GM18499 (cell line): Measurements from ENCODE around the gene HES1.
A peak's percentile ranks its signal among the peaks of the same experiment; 100 is the strongest.
"Not testable (repeated sequence)": the region's sequence is repeated elsewhere in the genome, so short reads cannot be mapped to it uniquely, and the experiment has no call there.

Experiments used
- ATAC-seq: cut with Tn5 transposase; IDR thresholded peaks from one replicate; pipeline ENCODE4 v1.9.1; 2021; ENCODE audit warnings: moderate number of reproducible peaks; ENCODE audit not compliant: insufficient read depth, unreplicated experiment

HES1 gene

GRCh38 chr3:194124193-194124592 lies 11.8 kb upstream of the HES1 start:
- no peak for ATAC-seq

DNA sequence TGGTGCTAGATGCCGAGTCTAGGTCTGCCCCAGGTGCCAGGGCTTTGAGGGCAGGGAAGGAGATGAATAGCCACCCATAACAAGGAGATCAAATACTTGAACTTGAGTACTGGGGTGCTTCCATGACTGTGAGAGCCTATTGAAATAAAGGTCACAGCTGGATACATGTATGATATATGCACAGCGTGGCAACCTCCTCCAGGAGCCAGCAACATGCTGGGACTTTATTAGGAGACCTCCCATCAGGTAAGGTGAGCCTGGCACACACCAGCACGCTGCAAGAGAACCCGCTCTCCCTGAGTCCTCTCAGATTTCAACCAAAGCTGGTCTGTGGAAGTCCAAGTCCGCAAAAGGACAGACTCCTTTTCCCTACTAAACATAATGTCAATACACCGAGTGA lies 10.5 kb upstream of the HES1 start:
- ATAC-seq = no peak

GRCh38 chr3:194126790-194127189 lies 9.2 kb upstream of the HES1 start:
- ATAC-seq = no peak

GRCh38 chr3:194128202-194128918 lies 7.6 kb upstream of the HES1 start:
- no peak for ATAC-seq

GRCh38 chr3:194128919-194129295 lies 7.0 kb upstream of the HES1 start:
- not testable (repeated sequence) for ATAC-seq

DNA sequence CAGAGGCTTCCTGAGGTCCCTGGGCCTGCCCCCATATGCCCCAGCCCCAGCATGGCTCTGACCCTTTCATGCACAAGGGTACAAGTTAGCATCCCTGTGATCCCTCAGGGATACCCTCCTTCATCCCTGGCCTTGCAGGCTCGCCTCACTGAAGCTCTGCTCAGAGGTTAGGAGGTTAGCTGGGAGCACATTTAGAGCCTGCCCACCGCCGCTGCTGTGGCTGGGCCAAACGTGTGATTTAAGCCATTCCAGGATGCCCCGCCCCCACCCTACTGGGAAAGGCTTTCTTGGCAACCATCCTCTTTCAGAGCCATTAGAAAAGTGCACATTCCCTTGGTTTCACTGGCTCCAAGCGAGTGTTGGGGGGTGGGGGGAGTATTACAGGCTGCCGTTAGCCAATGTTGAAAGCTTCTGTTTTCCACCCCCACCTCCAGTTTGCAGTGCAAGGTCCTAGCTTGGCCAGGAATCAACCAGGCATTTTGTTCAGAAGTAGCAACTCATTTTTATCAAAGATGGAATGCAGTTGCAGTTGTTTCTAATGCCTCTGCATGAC lies 6.3 kb upstream of the HES1 start:
- ATAC-seq = no peak

DNA sequence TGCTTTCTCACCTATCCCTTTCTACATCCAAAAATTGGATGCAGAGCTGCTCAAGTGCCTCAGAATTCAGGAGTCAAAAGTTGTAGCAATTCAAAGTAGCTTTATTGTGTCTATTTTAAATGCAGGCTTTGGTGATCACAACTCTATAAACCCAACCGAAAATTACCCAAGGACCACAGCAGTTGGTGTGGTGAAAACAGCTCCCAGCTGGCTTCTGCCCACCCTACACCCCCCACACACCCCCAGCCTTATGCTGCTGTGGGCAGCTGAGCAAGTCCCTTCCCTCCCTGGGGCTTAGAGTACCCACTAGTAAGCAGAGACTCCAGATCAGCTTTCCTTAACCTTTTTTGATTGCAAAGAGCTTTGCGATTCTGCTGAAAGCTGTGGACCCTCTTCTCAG lies 5.8 kb upstream of the HES1 start:
- ATAC-seq = no peak

DNA sequence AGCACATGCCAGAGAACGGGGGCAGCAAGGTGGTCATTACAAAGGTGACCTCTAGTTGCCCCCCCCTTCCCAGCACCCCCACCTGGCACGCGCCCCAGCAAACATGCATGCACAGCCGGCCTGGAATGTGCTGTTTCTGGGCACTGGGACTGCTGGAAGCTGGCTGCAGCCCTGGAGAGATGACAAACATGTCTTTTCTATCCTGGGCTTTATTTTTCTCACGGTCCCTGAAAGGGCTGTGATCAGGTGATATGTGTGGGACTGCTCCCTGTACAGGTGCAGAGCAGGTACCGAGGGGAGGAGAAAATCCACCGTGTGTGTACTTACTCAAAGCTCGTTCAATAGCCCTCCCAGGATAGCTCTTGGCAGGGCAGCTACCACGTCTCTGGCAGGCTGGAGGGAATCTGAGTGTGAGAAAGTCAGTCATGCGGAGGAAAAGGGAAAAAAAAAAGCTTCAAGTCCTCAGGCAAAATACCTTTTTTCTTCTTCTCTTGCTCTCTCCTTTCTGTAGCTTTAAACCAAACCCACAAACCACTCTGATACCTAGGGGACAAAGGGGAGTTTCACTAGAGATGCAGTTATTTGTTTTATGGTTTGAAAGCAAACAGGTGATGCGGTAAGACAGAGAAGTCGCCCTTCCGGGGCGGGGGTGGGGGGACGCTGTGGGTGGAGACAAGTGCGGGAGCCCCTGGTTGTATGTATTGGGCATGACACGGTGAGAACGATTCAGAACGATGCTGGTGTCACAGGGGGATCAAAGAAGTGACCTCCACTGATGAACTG lies 5.0 kb upstream of the HES1 start:
- ATAC-seq = peak; percentile 58

DNA sequence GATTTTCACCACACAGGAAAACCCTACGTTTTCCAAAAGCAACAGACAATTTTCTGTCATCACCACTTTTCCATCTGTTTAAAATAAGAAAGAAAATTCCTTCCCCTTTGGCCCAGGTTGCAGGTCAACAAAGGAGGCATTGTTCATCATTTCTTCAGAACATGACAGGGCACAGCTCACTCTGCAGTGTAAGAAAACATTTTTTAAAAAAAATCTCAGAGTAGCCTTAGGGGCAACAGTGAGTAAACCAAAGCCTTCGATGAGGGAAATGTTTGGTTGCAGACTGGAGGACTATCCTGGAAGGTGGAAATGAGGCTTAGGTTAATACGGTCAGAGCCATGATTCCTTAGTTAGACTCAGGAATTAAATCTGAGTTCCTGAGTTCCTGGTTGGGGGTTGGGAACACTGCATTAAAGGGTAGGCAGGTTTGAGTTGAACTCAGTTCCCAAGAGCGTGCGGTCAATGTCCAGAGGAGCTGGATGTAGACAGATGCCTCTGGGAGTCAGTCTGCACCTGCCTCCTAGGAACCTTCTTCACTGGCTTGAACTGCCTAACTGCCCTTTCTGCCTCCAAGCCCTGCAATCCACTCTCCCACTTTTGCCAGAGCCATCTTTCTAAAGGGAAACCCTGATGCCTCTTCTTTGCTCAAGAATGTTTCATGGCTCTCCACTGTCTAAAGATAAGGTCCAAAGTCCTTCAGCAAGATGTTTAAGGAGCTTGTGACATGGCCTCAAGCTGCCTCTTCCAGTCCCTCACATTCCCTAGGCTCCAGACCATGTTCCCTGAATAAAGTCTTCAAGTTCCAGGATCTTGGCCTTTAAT lies 3.3 kb upstream of the HES1 start:
- ATAC-seq = no peak

DNA sequence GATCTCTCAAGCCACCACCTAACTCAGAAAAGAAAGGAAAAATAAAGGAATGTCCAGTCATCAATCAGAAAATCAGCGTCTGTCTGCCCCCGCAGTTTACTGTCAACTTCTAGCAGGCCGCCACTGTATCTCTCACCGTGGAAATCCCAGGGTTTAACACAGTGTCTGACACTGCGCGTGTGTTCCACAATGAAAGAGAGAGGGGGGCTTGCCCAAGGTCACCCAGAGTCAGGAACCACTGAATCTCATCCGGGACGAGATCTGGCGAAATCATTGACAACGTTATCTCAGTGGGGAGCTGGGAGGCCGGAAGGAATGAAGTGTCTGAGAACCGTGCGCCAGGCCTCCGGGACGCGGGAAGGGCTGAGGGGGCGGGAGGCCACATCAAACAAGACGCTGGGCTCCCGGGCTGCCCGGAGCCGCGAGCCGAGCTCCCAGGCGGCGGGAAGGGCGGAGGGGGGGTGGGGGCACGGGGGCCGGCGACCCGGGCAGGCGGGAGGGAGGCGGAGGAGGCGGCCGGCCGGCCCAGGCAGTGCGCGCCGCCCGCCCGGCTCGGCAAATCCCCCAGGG lies 2.2 kb upstream of the HES1 start:
- ATAC-seq = no peak

GRCh38 chr3:194134231-194134756 lies 1.7 kb upstream of the HES1 start:
- no peak for ATAC-seq

GRCh38 chr3:194134757-194135515 lies 1.0 kb upstream of the HES1 start:
- ATAC-seq = no peak

DNA sequence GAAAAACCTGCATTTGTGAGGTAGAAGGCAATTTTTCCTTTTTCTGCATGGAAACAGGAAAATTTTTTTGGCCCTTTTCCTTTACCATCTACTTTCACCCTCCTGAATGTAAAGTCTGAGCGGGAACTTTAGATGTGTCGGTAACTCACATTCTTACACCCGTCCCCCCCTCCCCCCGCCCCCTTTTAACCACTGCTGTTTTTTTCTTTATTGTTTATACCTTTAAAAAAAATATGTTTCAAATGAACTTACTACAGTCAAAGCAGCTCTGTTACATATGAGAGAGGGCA lies 487 bp upstream of the HES1 start:
- no peak for ATAC-seq

GRCh38 chr3:194136519-194137007 lies 615 bp downstream of the HES1 start:
- ATAC-seq = no peak

DNA sequence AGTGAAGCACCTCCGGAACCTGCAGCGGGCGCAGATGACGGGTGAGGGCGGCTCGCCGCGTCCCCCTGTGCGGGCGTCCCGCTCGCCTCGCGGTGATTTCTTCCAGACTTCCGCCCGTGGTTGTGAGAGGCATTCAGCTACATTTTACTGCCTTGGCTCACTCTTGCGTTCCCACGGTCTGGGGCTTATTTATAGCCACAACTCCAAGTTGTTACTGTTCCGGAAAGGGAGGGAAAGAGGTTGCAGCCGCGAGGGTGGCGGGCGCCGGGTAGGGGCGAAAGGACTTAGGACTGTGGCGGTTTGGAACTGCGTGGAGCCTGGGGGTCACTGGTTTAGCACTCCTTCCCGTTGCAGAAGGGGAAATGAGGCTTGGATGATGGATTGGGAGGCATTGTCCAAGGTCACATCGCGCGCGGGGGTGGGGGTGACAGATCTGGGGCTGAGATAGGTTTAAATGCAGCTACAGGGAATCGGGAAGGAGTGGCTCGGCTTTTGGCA lies 1.1 kb downstream of the HES1 start:
- ATAC-seq = no peak

DNA sequence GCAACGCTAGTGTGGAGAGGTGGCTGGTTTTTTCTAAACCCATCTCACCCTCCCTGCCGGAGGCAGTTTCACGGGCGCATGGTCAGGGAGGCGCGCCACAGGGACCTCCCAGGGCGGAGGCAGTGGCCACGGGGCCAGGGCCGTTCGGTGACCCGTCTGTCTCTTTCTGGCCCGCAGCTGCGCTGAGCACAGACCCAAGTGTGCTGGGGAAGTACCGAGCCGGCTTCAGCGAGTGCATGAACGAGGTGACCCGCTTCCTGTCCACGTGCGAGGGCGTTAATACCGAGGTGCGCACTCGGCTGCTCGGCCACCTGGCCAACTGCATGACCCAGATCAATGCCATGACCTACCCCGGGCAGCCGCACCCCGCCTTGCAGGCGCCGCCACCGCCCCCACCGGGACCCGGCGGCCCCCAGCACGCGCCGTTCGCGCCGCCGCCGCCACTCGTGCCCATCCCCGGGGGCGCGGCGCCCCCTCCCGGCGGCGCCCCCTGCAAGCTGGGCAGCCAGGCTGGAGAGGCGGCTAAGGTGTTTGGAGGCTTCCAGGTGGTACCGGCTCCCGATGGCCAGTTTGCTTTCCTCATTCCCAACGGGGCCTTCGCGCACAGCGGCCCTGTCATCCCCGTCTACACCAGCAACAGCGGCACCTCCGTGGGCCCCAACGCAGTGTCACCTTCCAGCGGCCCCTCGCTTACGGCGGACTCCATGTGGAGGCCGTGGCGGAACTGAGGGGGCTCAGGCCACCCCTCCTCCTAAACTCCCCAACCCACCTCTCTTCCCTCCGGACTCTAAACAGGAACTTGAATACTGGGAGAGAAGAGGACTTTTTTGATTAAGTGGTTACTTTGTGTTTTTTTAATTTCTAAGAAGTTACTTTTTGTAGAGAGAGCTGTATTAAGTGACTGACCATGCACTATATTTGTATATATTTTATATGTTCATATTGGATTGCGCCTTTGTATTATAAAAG lies 1.8 kb downstream of the HES1 start:
- peak; percentile 34 for ATAC-seq

- no peak for ATAC-seq
These were observed 2.8 kb downstream of the HES1 start for GRCh38 chr3:194138732-194139070.

GRCh38 chr3:194139071-194139813 lies 3.3 kb downstream of the HES1 start:
- ATAC-seq = no peak
